HL-60/S4 treated with phorbol 12-myristate 13-acetate at 8.2 ng/mL for 4 days and 3 days (cell line): ENCODE measurements around the gene UBAP1L.
"Not testable (repeated sequence)": the region's sequence is repeated elsewhere in the genome, so short reads cannot be mapped to it uniquely, and the experiment has no call there.

ENCODE experiments used
- in situ Hi-C: fragments of 300-500 bp; cut with MboI; formaldehyde crosslinking; loops from 2 replicates; pipeline ENCODE4 v1.15.0; 2022; ENCODE audit warnings: low sequenced_read_pairs

Gene UBAP1L

GRCh38 chr15:65115086-65115485 is at the start of gene UBAP1L:
TSS of gene UBAP1L (minus strand) at chr15:65115200. CDS start at chr15:65106215, 8,985 bp downstream.
- in situ Hi-C loops: no loop called here

- in situ Hi-C loops: no loop called here
These were observed 49.1 kb upstream of the UBAP1L start for GRCh38 chr15:65164139-65164538.

GRCh38 chr15:65163041-65163440 is 48.0 kb upstream of the UBAP1L start:
- in situ Hi-C loops: no loop called here

- in situ Hi-C loops: no loop called here
These were observed 41.7 kb upstream of the UBAP1L start for GRCh38 chr15:65156692-65157091.

GRCh38 chr15:65154720-65155119 is 39.7 kb upstream of the UBAP1L start:
- in situ Hi-C loops: no loop called here

- in situ Hi-C loops: no loop called here
These were observed 32.9 kb upstream of the UBAP1L start for GRCh38 chr15:65147902-65148301.

- in situ Hi-C loops: no loop called here
These were observed 31.4 kb upstream of the UBAP1L start for GRCh38 chr15:65146438-65146837.

- in situ Hi-C loops: not testable (repeated sequence)
These were observed 23.6 kb upstream of the UBAP1L start for GRCh38 chr15:65138631-65139030.

- in situ Hi-C loops: not testable (repeated sequence)
These were observed 22.9 kb upstream of the UBAP1L start for GRCh38 chr15:65137893-65138292.

- in situ Hi-C loops: not testable (repeated sequence)
These were observed 22.1 kb upstream of the UBAP1L start for GRCh38 chr15:65137089-65137488.

- in situ Hi-C loops: no loop called here
These were observed 19.5 kb upstream of the UBAP1L start for GRCh38 chr15:65134538-65134937.

GRCh38 chr15:65133548-65134200 is 18.7 kb upstream of the UBAP1L start, which contains the start of gene PDCD7:
TSS of gene PDCD7 (minus strand) at chr15:65133808. CDS start at chr15:65133781, 27 bp downstream.
- in situ Hi-C loops: no loop called here

GRCh38 chr15:65132878-65133547 is 18.0 kb upstream of the UBAP1L start:
- in situ Hi-C loops: no loop called here

- in situ Hi-C loops: no loop called here
These were observed 15.9 kb upstream of the UBAP1L start for GRCh38 chr15:65130941-65131340.

- in situ Hi-C loops: no loop called here
These were observed 542 bp upstream of the UBAP1L start for GRCh38 chr15:65115542-65115941.

- in situ Hi-C loops: no loop called here
These were observed 4.2 kb downstream of the UBAP1L start for GRCh38 chr15:65110676-65111292.

GRCh38 chr15:65106011-65106590 is 8.9 kb downstream of the UBAP1L start:
- in situ Hi-C loops: no loop called here

- in situ Hi-C loops: no loop called here
These were observed 10.0 kb downstream of the UBAP1L start for GRCh38 chr15:65105038-65105437.

GRCh38 chr15:65102912-65103311 is 12.1 kb downstream of the UBAP1L start:
- in situ Hi-C loops: no loop called here

- in situ Hi-C loops: no loop called here
These were observed 12.9 kb downstream of the UBAP1L start for GRCh38 chr15:65101891-65102708.

GRCh38 chr15:65101411-65101890 is 13.5 kb downstream of the UBAP1L start:
- in situ Hi-C loops: no loop called here
